BJ (cell line): ENCODE results near the gene STX3. TPM values are rescaled to one million over a fixed set of nuclear protein-coding genes. Genes with fewer than 3 reads are reported as not detected.
"Not testable (repeated sequence)": the region's sequence is repeated elsewhere in the genome, so short reads cannot be mapped to it uniquely, and the experiment has no call there.

Source experiments
- CTCF ChIA-PET: fragments of 350-600 bp; formaldehyde crosslinking; extraction: SDS; loops from one replicate; lab custom pipeline; 2021; ENCODE audit warnings: antibody characterized with exemption, inconsistent platforms; lab: Yijun Ruan, JAX
- POLR2A ChIA-PET: fragments of 300-600 bp; sonication (Branson Sonifier 250); formaldehyde crosslinking; extraction: SDS; loops from one replicate; lab custom pipeline; 2021; ENCODE audit warnings: antibody characterized with exemption; lab: Charles Lee
- DNase-seq: peaks from one replicate; pipeline ENCODE4 v3.0.0-alpha.2; 2011; ENCODE audit warnings: low read depth
- H3K27me3 ChIP-seq: 2 replicates; pipeline ENCODE4 v1.6.0; 2011; ENCODE audit warnings: low read length; ENCODE audit not compliant: control insufficient read depth, insufficient read depth
- H3K36me3 ChIP-seq: 2 replicates; pipeline ENCODE4 v1.5.1; 2011; ENCODE audit warnings: low read length; ENCODE audit not compliant: control insufficient read depth, insufficient read depth
- H3K4me3 ChIP-seq: 2 replicates; pipeline ENCODE4 v1.5.1; 2011; ENCODE audit warnings: low read depth, mild to moderate bottlenecking, control low read depth, low read length
- CTCF ChIP-seq: IDR thresholded peaks from 2 replicates; pipeline ENCODE4 v1.5.1; 2011; ENCODE audit warnings: low read depth, mild to moderate bottlenecking, control low read depth, inconsistent platforms, low read length, moderate library complexity; ENCODE audit not compliant: insufficient read depth
- polyA plus RNA-seq: library from polyadenylated mRNA; depleted of rRNA; stranded (reverse); fragments of >200 nt; gene quantifications from 2 replicates; pipeline ENCODE4 v1.2.3, GENCODE V29; 2011

The STX3 gene
- polyA plus RNA-seq, 1 experiment, result 8.8 TPM

- ChIA-PET CTCF (interaction anchor here (0.8 kb wide), 1 partner anchor 10 kb away, joined by 3 read pairs; no protein-coding TSS in a partner anchor), POLR2A (no interaction called here)
- no peak for DNase-seq
- Histone ChIP-seq H3K27me3 (no peaks in the 10 kb centered on the region), H3K36me3 (no peaks in the 10 kb centered on the region), H3K4me3 (no peak overlapping the region)
- no peak for TF ChIP-seq CTCF
Measured at GRCh38 chr11:59842316-59842715, 87.1 kb downstream of the STX3 start.

DNA sequence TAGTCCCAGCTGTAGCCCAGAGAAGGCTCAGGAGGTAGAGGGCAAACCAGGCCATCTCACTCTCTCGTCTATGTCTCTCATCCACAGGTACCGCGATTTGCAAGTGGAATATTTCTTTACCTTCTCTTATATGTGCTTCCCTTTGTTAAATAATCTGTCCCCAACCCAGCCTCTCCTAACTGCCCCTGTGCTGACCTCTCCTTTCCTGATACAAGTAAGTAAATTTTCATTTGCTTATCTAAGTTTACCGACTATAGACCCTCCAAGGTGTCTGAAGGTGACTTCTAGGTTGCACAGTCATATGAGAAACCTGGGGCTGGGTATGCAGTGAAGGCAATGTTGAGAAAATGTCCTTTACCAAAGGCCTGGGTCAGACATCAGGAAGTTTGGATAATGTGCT is 90.2 kb downstream of the STX3 start, which contains the start of gene CBLIF:
Gene CBLIF (minus strand): TSS at position 101 of the 400 bp plus-strand sequence. CDS start 46 bp downstream, at position 55.
- Histone ChIP-seq H3K27me3 (no peaks in the 10 kb centered on the region), H3K36me3 (no peaks in the 10 kb centered on the region), H3K4me3 (no peak within 1 kb of the TSS)
- POLR2A ChIA-PET, result no interaction called here
- CTCF ChIA-PET, result interaction anchor here (1.4 kb wide), 1 partner anchor 23 kb away, joined by 3 read pairs; no protein-coding TSS in a partner anchor
- DNase-seq, result no peak
- TF ChIP-seq CTCF, result no peak

- ChIA-PET POLR2A (no interaction called here), CTCF (interaction anchor here (1.7 kb wide), 1 partner anchor 8 kb away, joined by 4 read pairs; no protein-coding TSS in a partner anchor)
- H3K27me3 ChIP-seq, result no peaks in the 10 kb centered on the region
- TF ChIP-seq CTCF, result no peak
- H3K36me3 ChIP-seq, result no peaks in the 10 kb centered on the region
- DNase-seq, result no peak
- no peak overlapping the region for H3K4me3 ChIP-seq
Measured at GRCh38 chr11:59846556-59846955, 91.4 kb downstream of the STX3 start.

- DNase-seq, result no peak
- Histone ChIP-seq H3K36me3 (no peaks in the 10 kb centered on the region), H3K27me3 (no peaks in the 10 kb centered on the region), H3K4me3 (no peak overlapping the region)
- ChIA-PET POLR2A (no interaction called here), CTCF (interaction anchor here (1.7 kb wide), 1 partner anchor 10 kb away, joined by 4 read pairs; no protein-coding TSS in a partner anchor)
- TF ChIP-seq CTCF, result no peak
Measured at GRCh38 chr11:59847626-59848025, 92.5 kb downstream of the STX3 start.

DNA sequence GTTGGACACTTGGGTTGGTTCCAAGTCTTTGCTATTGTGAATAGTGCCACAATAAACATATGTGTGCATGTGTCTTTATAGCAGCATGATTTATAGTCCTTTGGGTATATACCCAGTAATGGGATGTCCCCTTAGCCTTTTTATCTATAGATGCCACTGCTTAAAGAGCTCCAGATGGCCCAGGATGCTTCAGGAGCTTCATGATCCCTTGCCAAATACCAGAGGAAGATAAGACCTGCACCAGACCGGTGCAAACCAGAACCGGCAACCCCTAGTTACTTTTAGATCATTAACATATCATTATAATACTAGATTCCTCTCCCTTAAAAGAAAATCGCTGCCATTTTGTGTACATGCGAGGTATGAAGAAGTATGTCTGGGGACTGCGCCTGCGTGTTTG is 93.3 kb downstream of the STX3 start:
- DNase-seq, CTCF ChIA-PET, H3K27me3 ChIP-seq, POLR2A ChIA-PET, H3K36me3 ChIP-seq, H3K4me3 ChIP-seq: not testable (repeated sequence)

GRCh38 chr11:59849129-59849528 is 94.0 kb downstream of the STX3 start:
- Histone ChIP-seq H3K27me3 (no peaks in the 10 kb centered on the region), H3K36me3 (no peaks in the 10 kb centered on the region), H3K4me3 (no peak overlapping the region)
- no peak for TF ChIP-seq CTCF
- no peak for DNase-seq
- POLR2A ChIA-PET, result no interaction called here
- CTCF ChIA-PET, result no interaction called here

DNA sequence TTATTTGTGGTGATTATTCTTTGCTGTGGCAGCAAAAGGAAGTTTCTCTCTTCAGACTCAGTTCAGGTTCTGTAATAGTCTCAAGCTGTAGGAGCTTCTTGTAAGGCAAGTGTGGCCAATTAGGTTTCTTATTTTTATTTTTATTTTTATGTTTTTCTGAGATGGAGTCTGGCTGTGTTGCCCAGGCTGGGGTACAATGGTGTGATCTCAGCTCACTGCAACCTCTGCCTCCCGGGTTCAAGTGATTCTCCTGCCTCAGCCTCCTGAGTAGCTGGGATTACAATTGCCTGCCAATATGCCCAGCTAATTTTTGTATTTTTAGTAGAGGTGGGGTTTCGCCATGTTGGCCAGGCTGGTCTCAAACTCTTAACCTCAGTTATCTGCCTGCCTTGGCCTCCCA is 94.4 kb downstream of the STX3 start:
- H3K27me3 ChIP-seq, POLR2A ChIA-PET, CTCF ChIA-PET, H3K36me3 ChIP-seq, H3K4me3 ChIP-seq, DNase-seq: not testable (repeated sequence)

DNA sequence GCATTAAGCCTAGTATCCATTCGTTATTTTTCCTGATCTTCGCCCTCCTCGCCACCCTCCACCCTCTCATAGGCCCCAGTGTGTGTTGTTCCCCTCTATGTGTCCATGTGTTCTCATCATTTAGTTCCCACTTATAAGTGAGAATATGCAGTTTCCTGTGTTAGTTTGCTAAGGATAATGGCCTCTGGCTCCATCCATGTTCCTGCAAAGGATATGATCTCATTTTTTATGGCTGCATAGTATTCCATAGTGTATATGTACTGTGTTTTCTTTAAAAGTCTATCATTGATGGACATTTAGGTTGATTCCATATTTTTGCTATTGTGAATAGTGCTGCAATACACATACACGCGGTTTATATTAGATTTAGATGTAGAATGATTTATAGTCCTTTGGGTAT is 96.2 kb downstream of the STX3 start:
- CTCF ChIA-PET, H3K36me3 ChIP-seq, DNase-seq, H3K27me3 ChIP-seq, H3K4me3 ChIP-seq, POLR2A ChIA-PET: not testable (repeated sequence)
